HL-60 (cell line): ENCODE data around the gene C11orf91.

Experiments used
- POLR2AphosphoS5 ChIP-seq: IDR thresholded peaks from 2 replicates; pipeline ENCODE4 v1.6.1; 2012; ENCODE audit warnings: low read depth
- REST ChIP-seq: IDR thresholded peaks from 2 replicates; pipeline ENCODE4 v1.6.1; 2012; ENCODE audit warnings: low read depth; ENCODE audit not compliant: insufficient replicate concordance
- TF ChIP-seq, protein P1 (sequence below): IDR thresholded peaks from one replicate; pipeline ENCODE4 v1.5.1; 2011; ENCODE audit warnings: low read length, control low read depth, inconsistent platforms; ENCODE audit not compliant: insufficient read depth

- TF ChIP-seq, protein P1, sequence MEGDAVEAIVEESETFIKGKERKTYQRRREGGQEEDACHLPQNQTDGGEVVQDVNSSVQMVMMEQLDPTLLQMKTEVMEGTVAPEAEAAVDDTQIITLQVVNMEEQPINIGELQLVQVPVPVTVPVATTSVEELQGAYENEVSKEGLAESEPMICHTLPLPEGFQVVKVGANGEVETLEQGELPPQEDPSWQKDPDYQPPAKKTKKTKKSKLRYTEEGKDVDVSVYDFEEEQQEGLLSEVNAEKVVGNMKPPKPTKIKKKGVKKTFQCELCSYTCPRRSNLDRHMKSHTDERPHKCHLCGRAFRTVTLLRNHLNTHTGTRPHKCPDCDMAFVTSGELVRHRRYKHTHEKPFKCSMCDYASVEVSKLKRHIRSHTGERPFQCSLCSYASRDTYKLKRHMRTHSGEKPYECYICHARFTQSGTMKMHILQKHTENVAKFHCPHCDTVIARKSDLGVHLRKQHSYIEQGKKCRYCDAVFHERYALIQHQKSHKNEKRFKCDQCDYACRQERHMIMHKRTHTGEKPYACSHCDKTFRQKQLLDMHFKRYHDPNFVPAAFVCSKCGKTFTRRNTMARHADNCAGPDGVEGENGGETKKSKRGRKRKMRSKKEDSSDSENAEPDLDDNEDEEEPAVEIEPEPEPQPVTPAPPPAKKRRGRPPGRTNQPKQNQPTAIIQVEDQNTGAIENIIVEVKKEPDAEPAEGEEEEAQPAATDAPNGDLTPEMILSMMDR: no peak
- TF ChIP-seq REST: no peak
- no peak for TF ChIP-seq POLR2AphosphoS5
These were observed 19.0 kb upstream of the C11orf91 start for GRCh38 chr11:33719587-33719986.
